GM23338 (cell line): ENCODE results near the gene CWC27. TPM values are rescaled to one million over a fixed set of nuclear protein-coding genes. Genes with fewer than 3 reads are reported as not detected.

ENCODE experiments used
- ATAC-seq: fragments of 200-7000 bp; cut with Tn5 transposase; 3 replicates; pipeline ENCODE4 v1.9.1; 2020
- DNase-seq: peaks from one replicate; pipeline ENCODE4 v3.0.0-alpha.2; 2015; ENCODE audit warnings: low spot score
- H2AFZ ChIP-seq: fragments of 200-600 bp; sonication (generic); 2 replicates; pipeline ENCODE4 v1.8.0; 2016; ENCODE audit warnings: antibody characterized with exemption, mild to moderate bottlenecking, moderate library complexity
- H3F3A ChIP-seq: fragments of 200-600 bp; sonication (generic); replicated peaks from 2 replicates; pipeline ENCODE4 v1.8.0; 2017; ENCODE audit warnings: antibody characterized with exemption, mixed run types, low read depth
- H3K27ac ChIP-seq: fragments of 200-600 bp; sonication (generic); 2 replicates; pipeline ENCODE4 v1.6.1; 2016; ENCODE audit warnings: low read depth
- H3K27me3 ChIP-seq: fragments of 200-600 bp; sonication (generic); 2 replicates; pipeline ENCODE4 v1.8.0; 2016; ENCODE audit warnings: mild to moderate bottlenecking, mixed run types, moderate library complexity; ENCODE audit not compliant: insufficient read depth
- H3K36me3 ChIP-seq: fragments of 200-600 bp; sonication (generic); 2 replicates; pipeline ENCODE4 v1.8.0; 2016; ENCODE audit warnings: mild to moderate bottlenecking; ENCODE audit not compliant: insufficient read depth
- H3K4me1 ChIP-seq: fragments of 200-600 bp; sonication (generic); 2 replicates; pipeline ENCODE4 v1.8.0; 2016; ENCODE audit warnings: mild to moderate bottlenecking, moderate library complexity; ENCODE audit not compliant: insufficient read depth
- H3K4me2 ChIP-seq: fragments of 200-600 bp; sonication (generic); 2 replicates; pipeline ENCODE4 v1.7.1; 2017; ENCODE audit warnings: mixed run types
- H3K4me3 ChIP-seq: fragments of 200-600 bp; sonication (generic); 2 replicates; pipeline ENCODE4 v1.6.1; 2016; ENCODE audit warnings: mixed run types
- H3K79me2 ChIP-seq: fragments of 200-600 bp; sonication (generic); replicated peaks from 2 replicates; pipeline ENCODE4 v1.8.0; 2017; ENCODE audit warnings: mild to moderate bottlenecking; ENCODE audit not compliant: insufficient read depth
- H3K9me2 ChIP-seq: fragments of 200-600 bp; sonication (generic); 2 replicates; pipeline ENCODE4 v1.8.0; 2017; ENCODE audit not compliant: insufficient read depth
- H4K20me1 ChIP-seq: fragments of 200-600 bp; sonication (generic); replicated peaks from 2 replicates; pipeline ENCODE4 v1.8.0; 2017; ENCODE audit warnings: mild to moderate bottlenecking; ENCODE audit not compliant: insufficient read depth
- H3K27ac Mint-ChIP-seq: 2 replicates; pipeline ENCODE4 v1.8.0; 2020; ENCODE audit warnings: inconsistent platforms, mild to moderate bottlenecking, moderate library complexity, mixed read lengths
- H3K27me3 Mint-ChIP-seq: 3 replicates; pipeline ENCODE4 v1.8.0; 2022; ENCODE audit warnings: low read depth, mild to moderate bottlenecking, moderate library complexity, mixed read lengths, inconsistent platforms; ENCODE audit not compliant: insufficient read depth, poor library complexity
- H3K36me3 Mint-ChIP-seq: 3 replicates; pipeline ENCODE4 v1.8.0; 2021; ENCODE audit warnings: low read depth, mild to moderate bottlenecking, inconsistent platforms, moderate library complexity, mixed read lengths
- H3K4me1 Mint-ChIP-seq: 3 replicates; pipeline ENCODE4 v1.8.0; 2020; ENCODE audit warnings: mild to moderate bottlenecking, inconsistent platforms, mixed read lengths
- H3K4me3 Mint-ChIP-seq: 3 replicates; pipeline ENCODE4 v1.8.0; 2021; ENCODE audit warnings: moderate library complexity, mild to moderate bottlenecking, inconsistent platforms, mixed read lengths
- H3K9me3 Mint-ChIP-seq: 3 replicates; pipeline ENCODE4 v1.8.0; 2020; ENCODE audit warnings: moderate library complexity, mild to moderate bottlenecking, inconsistent platforms, mixed read lengths
- CREB1 ChIP-seq: fragments of 250-450 bp; sonication (Bioruptor Pico); IDR thresholded peaks from 2 replicates; pipeline ENCODE4 v1.5.0; 2020; ENCODE audit warnings: low read depth, mild to moderate bottlenecking, moderate library complexity
- CTCF ChIP-seq, 2 experiments: fragments of 200-600 bp in 1 of 2; sonication (generic) in 1 of 2; conservative IDR thresholded peaks; 2 replicates each; pipeline versions ENCODE4 v1.5.1 to v1.6.1; 2016 to 2017; ENCODE audit warnings: antibody characterized with exemption in 2 of 2, low read depth in 2 of 2, mild to moderate bottlenecking in 2 of 2, moderate library complexity in 1 of 2
- ETS1 ChIP-seq: IDR thresholded peaks from 2 replicates; pipeline ENCODE4 v1.6.1; 2016; ENCODE audit warnings: antibody characterized with exemption
- EZH2 ChIP-seq: fragments of 200-600 bp; sonication (generic); IDR thresholded peaks from one replicate; pipeline ENCODE4 v1.8.0; 2017; ENCODE audit warnings: antibody characterized with exemption, mild to moderate bottlenecking, low read depth; ENCODE audit not compliant: unreplicated experiment
- EZH2phosphoT487 ChIP-seq: fragments of 200-600 bp; sonication (generic); IDR thresholded peaks from one replicate; pipeline ENCODE4 v1.8.1; 2018; ENCODE audit warnings: antibody characterized with exemption; ENCODE audit not compliant: unreplicated experiment
- JUNB ChIP-seq: IDR thresholded peaks from one replicate; pipeline ENCODE4 v1.6.1; 2016; ENCODE audit warnings: antibody characterized with exemption; ENCODE audit not compliant: unreplicated experiment
- NANOG ChIP-seq: IDR thresholded peaks from 2 replicates; pipeline ENCODE4 v1.6.1; 2016; ENCODE audit warnings: antibody characterized with exemption, borderline replicate concordance
- POLR2AphosphoS5 ChIP-seq: IDR thresholded peaks from 2 replicates; pipeline ENCODE4 v1.6.1; 2016; ENCODE audit warnings: antibody characterized with exemption, low read depth
- REST ChIP-seq: IDR thresholded peaks from one replicate; pipeline ENCODE4 v1.6.1; 2018; ENCODE audit warnings: antibody characterized with exemption; ENCODE audit not compliant: unreplicated experiment
- STAT1 ChIP-seq: IDR thresholded peaks from one replicate; pipeline ENCODE4 v1.6.1; 2016; ENCODE audit warnings: antibody characterized with exemption; ENCODE audit not compliant: unreplicated experiment
- ZNF114 ChIP-seq: fragments of 250-450 bp; sonication (Bioruptor Pico); IDR thresholded peaks from 2 replicates; pipeline ENCODE4 v1.5.0; 2020; ENCODE audit warnings: mild to moderate bottlenecking, moderate library complexity
- ZNF331 ChIP-seq: fragments of 250-450 bp; sonication (Bioruptor Pico); IDR thresholded peaks from 2 replicates; pipeline ENCODE4 v1.5.0; 2020; ENCODE audit warnings: low read depth, mild to moderate bottlenecking, moderate library complexity
- ZNF462 ChIP-seq: fragments of 250-450 bp; sonication (Bioruptor Pico); IDR thresholded peaks from 2 replicates; pipeline ENCODE4 v1.5.0; 2020; ENCODE audit warnings: mild to moderate bottlenecking, moderate library complexity
- polyA plus RNA-seq: library from polyadenylated mRNA; unstranded; fragments of >200 nt; fragmentation: Nextera tagmentation; extraction: Ambion mirVana; gene quantifications from 2 replicates; pipeline ENCODE4 v1.2.1, GENCODE V29; 2016
- total RNA-seq: library from RNA; depleted of rRNA; stranded (reverse); fragments of >200 nt; shearing (Covaris generic); gene quantifications from 2 replicates; pipeline ENCODE4 v1.2.3, GENCODE V29; 2014

CWC27 gene
- total and polyA plus RNA-seq, 2 experiments from 2014 or later = 27.7 to 115 TPM

GRCh38 chr5:64742411-64742810, 26.3 kb upstream of the CWC27 start:
- Histone ChIP-seq H3K27me3 (no peaks in the 10 kb centered on the region), H3K4me3 (no peak overlapping the region), H3K4me2 (no peak overlapping the region), H4K20me1 (no peaks in the 10 kb centered on the region), H3K4me1 (peaks cover 4% of the 10 kb centered on the region; the same call in 1 of the 2 replicates), H3K36me3 (peaks cover 9% of the 10 kb centered on the region; the same call in 1 of the 2 replicates), H3K27ac (no peak overlapping the region), H3K9me2 (no peaks in the 10 kb centered on the region), H2AFZ (no peak overlapping the region), H3K79me2 (peaks cover 5% of the 10 kb centered on the region; the same call in 1 of the 2 replicates), H3F3A (no peaks in the 10 kb centered on the region)
- H3K4me1 Mint-ChIP-seq = peaks cover 15% of the 10 kb centered on the region; the same call in 2 of the 3 replicates
- DNase-seq (no peak), ATAC-seq (no peak)
- peaks cover 16% of the 10 kb centered on the region; the same call in 2 of the 3 replicates for H3K36me3 Mint-ChIP-seq
- no peak overlapping the region for H3K4me3 Mint-ChIP-seq
- no peak for TF ChIP-seq CREB1 (CRISPR knock-in tag)
- TF ChIP-seq ZNF331 (CRISPR knock-in tag) = no peak
- TF ChIP-seq ETS1 = no peak
- no peak for TF ChIP-seq STAT1
- no peak for TF ChIP-seq REST
- TF ChIP-seq EZH2 = no peak
- TF ChIP-seq ZNF114 (CRISPR knock-in tag) = no peak
- no peak for TF ChIP-seq ZNF462 (CRISPR knock-in tag)
- no peak for TF ChIP-seq EZH2phosphoT487
- TF ChIP-seq NANOG = no peak
- TF ChIP-seq POLR2AphosphoS5 = no peak
- TF ChIP-seq JUNB = no peak
- no peak for TF ChIP-seq CTCF (conservative IDR thresholded peaks at IDR 0.05; ENCODE audit: low read depth in 2 of 2)
- no peaks in the 10 kb centered on the region for H3K27me3 Mint-ChIP-seq
- H3K9me3 Mint-ChIP-seq = no peaks in the 10 kb centered on the region; the same call in 2 of the 3 replicates
- H3K27ac Mint-ChIP-seq = no peak overlapping the region
